K562 (cell line): ENCODE results near the gene PCBD1. TPM values are rescaled to one million over a fixed set of nuclear protein-coding genes. Genes with fewer than 3 reads are reported as not detected.

Source experiments
- ATF1 ChIP-seq, 2 experiments: fragments of 450-650 bp in 1 of 2; IDR thresholded peaks; 2 replicates each; pipeline ENCODE4 v1.6.1; 2016; ENCODE audit warnings: missing compliant biosample characterization in 1 of 2, missing genetic modification characterization in 1 of 2
- EGR1 ChIP-seq: fragments of 450-650 bp; conservative IDR thresholded peaks from 2 replicates; pipeline ENCODE4 v1.6.1; 2017; ENCODE audit warnings: mild to moderate bottlenecking
- EP300 ChIP-seq: IDR thresholded peaks from 2 replicates; pipeline ENCODE4 v1.6.1; 2012; ENCODE audit warnings: low read length, improper control_type of control experiment
- HNRNPL ChIP-seq: fragments of 200-400 bp; formaldehyde crosslinking; IDR thresholded peaks from 2 replicates; pipeline ENCODE4 v1.6.1; 2017; ENCODE audit warnings: low read depth, mild to moderate bottlenecking, low read length
- KDM4B ChIP-seq, 2 experiments: fragments of 450-650 bp in 1 of 2; sonication (generic) in 1 of 2; IDR thresholded peaks; 2 replicates each; pipeline ENCODE4 v1.6.1; 2016 to 2017; ENCODE audit warnings: borderline replicate concordance in 2 of 2, antibody characterized with exemption in 1 of 2, low read depth in 1 of 2, mild to moderate bottlenecking in 1 of 2
- LCOR ChIP-seq: sonication (generic); formaldehyde crosslinking; IDR thresholded peaks from 2 replicates; pipeline ENCODE4 v1.8.0; 2022; ENCODE audit warnings: mild to moderate bottlenecking, missing genetic modification reagents
- MCM5 ChIP-seq: fragments of 450-650 bp; IDR thresholded peaks from 2 replicates; pipeline ENCODE4 v1.6.1; 2016; ENCODE audit warnings: low read depth
- NEUROD1 ChIP-seq: fragments of 150-350 bp; IDR thresholded peaks from 2 replicates; pipeline ENCODE4 v1.6.1; 2014; ENCODE audit warnings: borderline replicate concordance, low read length, low read depth; ENCODE audit not compliant: partially characterized antibody
- RB1 ChIP-seq: fragments of 450-650 bp; IDR thresholded peaks from 2 replicates; pipeline ENCODE4 v1.6.1; 2017; ENCODE audit warnings: low read depth, mild to moderate bottlenecking
- RBM39 ChIP-seq: fragments of 200-400 bp; formaldehyde crosslinking; optimal IDR thresholded peaks from 2 replicates; pipeline ENCODE3; 2018; ENCODE audit warnings: low read depth, low read length
- SMAD2 ChIP-seq: fragments of 150-350 bp; IDR thresholded peaks from 2 replicates; pipeline ENCODE4 v1.6.1; 2014; ENCODE audit warnings: low read depth, mild to moderate bottlenecking, low read length
- ZFP36 ChIP-seq: fragments of 150-350 bp; IDR thresholded peaks from 2 replicates; pipeline ENCODE4 v1.6.1; 2018; ENCODE audit warnings: low read length, low read depth; ENCODE audit not compliant: partially characterized antibody
- ZNF263 ChIP-seq: sonication (generic); formaldehyde crosslinking; IDR thresholded peaks from 2 replicates; pipeline ENCODE4 v1.8.0; 2022; ENCODE audit warnings: mild to moderate bottlenecking, missing genetic modification reagents, borderline replicate concordance
- ZNF324 ChIP-seq: fragments of 250-450 bp; sonication (Bioruptor Pico); IDR thresholded peaks from 2 replicates; pipeline ENCODE4 v1.4.0; 2020; ENCODE audit warnings: mild to moderate bottlenecking
- polyA plus RNA-seq, 8 experiments: library from polyadenylated mRNA; depleted of rRNA in 4 of 8; stranded (reverse) in 5 of 8; unstranded in 3 of 8; fragments of >200 nt; fragmentation: Nextera tagmentation in 2 of 8; fragmentation: Illumina TruSeq in 1 of 8; extraction: Ambion mirVana in 2 of 8; extraction: Trizol in 1 of 8; gene quantifications; 2 replicates each; pipeline versions ENCODE4 v1.2.1 to v1.2.3, GENCODE V29; 2011 to 2014; ENCODE audit warnings: inconsistent platforms in 1 of 8, missing spikeins in 1 of 8
- total RNA-seq, 7 experiments: library from RNA; depleted of rRNA in 6 of 7; stranded (reverse); fragments of >200 nt in 6 of 7; fragmentation: Illumina TruSeq in 2 of 7; extraction: Trizol in 2 of 7; gene quantifications; 2 replicates each; pipeline versions ENCODE4 v1.2.1 to v1.2.3, GENCODE V29; 2011 to 2021; ENCODE audit warnings: low replicate concordance in 1 of 7
- TF ChIP-seq, protein P1 (sequence below): fragments of 150-350 bp; IDR thresholded peaks from 2 replicates; pipeline ENCODE4 v1.6.1; 2014; ENCODE audit warnings: low read depth, mild to moderate bottlenecking, low read length, borderline replicate concordance
- TF ChIP-seq, protein P2 (sequence below): sonication (generic); formaldehyde crosslinking; IDR thresholded peaks from 2 replicates; pipeline ENCODE4 v1.9.0; 2022; ENCODE audit warnings: mild to moderate bottlenecking, missing genetic modification reagents
- TF ChIP-seq, protein P3 (sequence below): fragments of 250-450 bp; sonication (Bioruptor Pico); IDR thresholded peaks from 2 replicates; pipeline ENCODE4 v1.8.0; 2022; ENCODE audit warnings: inconsistent platforms, mild to moderate bottlenecking, moderate library complexity, borderline replicate concordance
- TF ChIP-seq, protein P4 (sequence below): fragments of 450-650 bp; IDR thresholded peaks from 2 replicates; pipeline ENCODE4 v1.6.1; 2016; ENCODE audit warnings: missing biosample characterization, missing genetic modification characterization
- TF ChIP-seq, protein P5 (sequence below): fragments of 250-450 bp; sonication (Bioruptor Pico); IDR thresholded peaks from 2 replicates; pipeline ENCODE4 v1.4.0; 2020; ENCODE audit warnings: borderline replicate concordance

The PCBD1 gene
- total and polyA plus RNA-seq, 9 of the 15 experiments (the other 6 are each of a cell fraction or from before 2014, with no cell fraction given) = 14.6 to 109 (median 57.0) TPM

DNA sequence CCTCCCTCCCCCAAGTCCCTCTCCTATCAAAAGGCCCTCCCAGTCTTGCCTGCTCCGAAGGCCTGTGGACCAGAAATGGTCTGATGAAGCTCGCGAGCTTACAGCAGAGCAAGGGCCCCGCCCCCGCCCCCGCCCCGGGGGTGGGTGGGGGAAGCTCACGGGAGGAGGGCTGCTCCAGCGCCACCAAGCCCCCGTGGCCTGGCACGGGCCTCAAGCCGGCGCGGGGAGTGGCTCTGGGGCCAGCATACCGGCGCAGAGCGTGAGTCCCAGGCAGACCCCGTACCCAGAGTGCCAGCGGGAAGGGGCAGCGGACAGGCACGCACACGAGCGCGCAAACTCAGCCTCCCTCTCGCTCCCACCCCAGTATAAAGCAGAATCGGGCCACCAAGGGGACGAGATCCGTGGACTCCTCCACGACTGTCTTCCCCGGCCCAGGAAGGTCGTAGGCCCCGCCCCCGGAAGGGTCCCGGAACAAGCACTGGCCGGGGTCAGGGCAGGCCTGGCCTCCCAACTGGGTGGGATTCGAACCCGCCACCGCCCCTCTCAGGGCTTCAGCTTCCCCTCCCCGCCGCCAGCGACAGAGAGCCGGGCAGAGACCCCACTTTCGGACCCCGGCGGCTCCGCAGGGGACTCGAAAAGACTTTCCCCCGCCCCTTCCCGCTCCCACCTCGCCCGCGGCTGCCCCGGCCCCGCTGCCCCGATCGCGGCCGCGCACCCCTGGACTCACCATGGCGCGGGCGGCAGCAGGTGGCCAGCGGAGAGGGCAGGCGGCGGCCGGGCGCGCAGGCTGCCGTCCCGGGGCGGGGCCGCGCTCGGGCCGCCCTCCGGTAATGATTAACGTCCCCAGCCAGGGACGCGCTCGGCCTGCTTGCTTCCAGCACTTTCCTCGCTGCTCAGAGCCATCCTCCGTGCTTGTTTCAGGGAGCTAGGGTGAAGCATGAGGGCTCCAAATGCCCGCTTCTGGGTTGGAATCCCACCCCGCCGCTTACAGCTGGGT, at the start of gene PCBD1 (continued):
- TF ChIP-seq, protein P1, sequence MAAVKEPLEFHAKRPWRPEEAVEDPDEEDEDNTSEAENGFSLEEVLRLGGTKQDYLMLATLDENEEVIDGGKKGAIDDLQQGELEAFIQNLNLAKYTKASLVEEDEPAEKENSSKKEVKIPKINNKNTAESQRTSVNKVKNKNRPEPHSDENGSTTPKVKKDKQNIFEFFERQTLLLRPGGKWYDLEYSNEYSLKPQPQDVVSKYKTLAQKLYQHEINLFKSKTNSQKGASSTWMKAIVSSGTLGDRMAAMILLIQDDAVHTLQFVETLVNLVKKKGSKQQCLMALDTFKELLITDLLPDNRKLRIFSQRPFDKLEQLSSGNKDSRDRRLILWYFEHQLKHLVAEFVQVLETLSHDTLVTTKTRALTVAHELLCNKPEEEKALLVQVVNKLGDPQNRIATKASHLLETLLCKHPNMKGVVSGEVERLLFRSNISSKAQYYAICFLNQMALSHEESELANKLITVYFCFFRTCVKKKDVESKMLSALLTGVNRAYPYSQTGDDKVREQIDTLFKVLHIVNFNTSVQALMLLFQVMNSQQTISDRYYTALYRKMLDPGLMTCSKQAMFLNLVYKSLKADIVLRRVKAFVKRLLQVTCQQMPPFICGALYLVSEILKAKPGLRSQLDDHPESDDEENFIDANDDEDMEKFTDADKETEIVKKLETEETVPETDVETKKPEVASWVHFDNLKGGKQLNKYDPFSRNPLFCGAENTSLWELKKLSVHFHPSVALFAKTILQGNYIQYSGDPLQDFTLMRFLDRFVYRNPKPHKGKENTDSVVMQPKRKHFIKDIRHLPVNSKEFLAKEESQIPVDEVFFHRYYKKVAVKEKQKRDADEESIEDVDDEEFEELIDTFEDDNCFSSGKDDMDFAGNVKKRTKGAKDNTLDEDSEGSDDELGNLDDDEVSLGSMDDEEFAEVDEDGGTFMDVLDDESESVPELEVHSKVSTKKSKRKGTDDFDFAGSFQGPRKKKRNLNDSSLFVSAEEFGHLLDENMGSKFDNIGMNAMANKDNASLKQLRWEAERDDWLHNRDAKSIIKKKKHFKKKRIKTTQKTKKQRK = no peak
- peak; percentile 82 for TF ChIP-seq RB1
- TF ChIP-seq SMAD2 = no peak
- TF ChIP-seq, protein P2, sequence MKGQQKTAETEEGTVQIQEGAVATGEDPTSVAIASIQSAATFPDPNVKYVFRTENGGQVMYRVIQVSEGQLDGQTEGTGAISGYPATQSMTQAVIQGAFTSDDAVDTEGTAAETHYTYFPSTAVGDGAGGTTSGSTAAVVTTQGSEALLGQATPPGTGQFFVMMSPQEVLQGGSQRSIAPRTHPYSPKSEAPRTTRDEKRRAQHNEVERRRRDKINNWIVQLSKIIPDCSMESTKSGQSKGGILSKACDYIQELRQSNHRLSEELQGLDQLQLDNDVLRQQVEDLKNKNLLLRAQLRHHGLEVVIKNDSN (CRISPR knock-in tag) = no peak
- TF ChIP-seq HNRNPL = peak; percentile 76
- TF ChIP-seq, protein P3, sequence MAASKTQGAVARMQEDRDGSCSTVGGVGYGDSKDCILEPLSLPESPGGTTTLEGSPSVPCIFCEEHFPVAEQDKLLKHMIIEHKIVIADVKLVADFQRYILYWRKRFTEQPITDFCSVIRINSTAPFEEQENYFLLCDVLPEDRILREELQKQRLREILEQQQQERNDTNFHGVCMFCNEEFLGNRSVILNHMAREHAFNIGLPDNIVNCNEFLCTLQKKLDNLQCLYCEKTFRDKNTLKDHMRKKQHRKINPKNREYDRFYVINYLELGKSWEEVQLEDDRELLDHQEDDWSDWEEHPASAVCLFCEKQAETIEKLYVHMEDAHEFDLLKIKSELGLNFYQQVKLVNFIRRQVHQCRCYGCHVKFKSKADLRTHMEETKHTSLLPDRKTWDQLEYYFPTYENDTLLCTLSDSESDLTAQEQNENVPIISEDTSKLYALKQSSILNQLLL = no peak
- TF ChIP-seq RBM39 = no peak
- peak; percentile 92 for TF ChIP-seq EGR1
- no peak for TF ChIP-seq MCM5
- TF ChIP-seq, protein P4, sequence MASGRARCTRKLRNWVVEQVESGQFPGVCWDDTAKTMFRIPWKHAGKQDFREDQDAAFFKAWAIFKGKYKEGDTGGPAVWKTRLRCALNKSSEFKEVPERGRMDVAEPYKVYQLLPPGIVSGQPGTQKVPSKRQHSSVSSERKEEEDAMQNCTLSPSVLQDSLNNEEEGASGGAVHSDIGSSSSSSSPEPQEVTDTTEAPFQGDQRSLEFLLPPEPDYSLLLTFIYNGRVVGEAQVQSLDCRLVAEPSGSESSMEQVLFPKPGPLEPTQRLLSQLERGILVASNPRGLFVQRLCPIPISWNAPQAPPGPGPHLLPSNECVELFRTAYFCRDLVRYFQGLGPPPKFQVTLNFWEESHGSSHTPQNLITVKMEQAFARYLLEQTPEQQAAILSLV (tag) = no peak
- no peak for TF ChIP-seq ATF1 (CRISPR knock-in tag; IDR thresholded peaks at IDR 0.05)
- TF ChIP-seq ATF1 (tag; IDR thresholded peaks at IDR 0.05) = no peak
- TF ChIP-seq ZNF263 (CRISPR knock-in tag) = peak; percentile 83
- TF ChIP-seq EP300 = no peak
- TF ChIP-seq ZNF324 (CRISPR knock-in tag) = no peak
- TF ChIP-seq, protein P5, sequence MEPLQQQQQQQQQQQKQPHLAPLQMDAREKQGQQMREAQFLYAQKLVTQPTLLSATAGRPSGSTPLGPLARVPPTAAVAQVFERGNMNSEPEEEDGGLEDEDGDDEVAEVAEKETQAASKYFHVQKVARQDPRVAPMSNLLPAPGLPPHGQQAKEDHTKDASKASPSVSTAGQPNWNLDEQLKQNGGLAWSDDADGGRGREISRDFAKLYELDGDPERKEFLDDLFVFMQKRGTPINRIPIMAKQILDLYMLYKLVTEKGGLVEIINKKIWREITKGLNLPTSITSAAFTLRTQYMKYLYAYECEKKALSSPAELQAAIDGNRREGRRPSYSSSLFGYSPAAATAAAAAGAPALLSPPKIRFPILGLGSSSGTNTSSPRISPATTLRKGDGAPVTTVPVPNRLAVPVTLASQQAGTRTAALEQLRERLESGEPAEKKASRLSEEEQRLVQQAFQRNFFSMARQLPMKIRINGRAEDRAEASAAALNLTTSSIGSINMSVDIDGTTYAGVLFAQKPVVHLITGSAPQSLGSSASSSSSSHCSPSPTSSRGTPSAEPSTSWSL = no peak
- no peak for TF ChIP-seq ZFP36
- TF ChIP-seq LCOR (CRISPR knock-in tag) = no peak
- TF ChIP-seq NEUROD1 = no peak
- TF ChIP-seq KDM4B (IDR thresholded peaks at IDR 0.05; ENCODE audit: borderline replicate concordance in 2 of 2, low read depth in 1 of 2) = no peak
